K562 (cell line): ENCODE measurements around the gene KATNB1.
"Not testable (repeated sequence)": the region's sequence is repeated elsewhere in the genome, so short reads cannot be mapped to it uniquely, and the experiment has no call there.

ENCODE experiments used
- KDM1A ChIP-seq, 2 experiments: fragments of 450-650 bp; IDR thresholded peaks; 2 replicates each; pipeline ENCODE4 v1.6.1; 2016; ENCODE audit warnings: mild to moderate bottlenecking in 2 of 2
- SMAD1 ChIP-seq: fragments of 150-350 bp; IDR thresholded peaks from 2 replicates; pipeline ENCODE4 v1.6.1; 2014; ENCODE audit warnings: low read length, low read depth; ENCODE audit not compliant: partially characterized antibody
- TF ChIP-seq, protein P1 (sequence below), 3 experiments: IDR thresholded peaks in 2 of 3; conservative IDR thresholded peaks in 1 of 3; 2 replicates each; pipeline ENCODE4 v1.5.1; 2011 to 2012; ENCODE audit warnings: low read length in 3 of 3, mild to moderate bottlenecking in 3 of 3, control low read depth in 2 of 3, improper control_type of control experiment in 1 of 3, inconsistent platforms in 1 of 3, low read depth in 1 of 3, mixed read lengths in 1 of 3, moderate library complexity in 1 of 3; ENCODE audit not compliant: insufficient read depth in 2 of 3

DNA sequence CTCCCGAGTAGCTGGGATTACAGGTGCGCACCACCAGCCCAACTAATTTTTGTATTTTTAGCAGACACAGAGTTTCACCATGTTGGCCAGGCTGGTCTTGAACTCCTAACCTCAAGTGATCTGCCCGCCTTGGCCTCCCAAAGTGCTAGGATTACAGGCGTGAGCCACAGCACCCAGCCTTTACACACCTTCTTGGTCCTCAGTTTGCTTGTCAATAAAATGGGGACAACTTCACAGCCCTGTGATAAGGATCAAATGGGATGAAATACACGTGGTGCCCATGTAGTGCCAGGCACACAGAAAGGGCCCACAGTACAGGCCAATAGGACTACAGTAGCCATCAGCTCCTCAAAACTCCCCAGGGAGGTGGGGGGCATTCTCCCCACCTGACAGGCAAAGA is 60.4 kb downstream of the KATNB1 start:
- not testable (repeated sequence) for TF ChIP-seq SMAD1
- TF ChIP-seq KDM1A (IDR thresholded peaks at IDR 0.05) = peak; percentile 19 to 54; a peak in 1 of 4 replicates
- TF ChIP-seq, protein P1, sequence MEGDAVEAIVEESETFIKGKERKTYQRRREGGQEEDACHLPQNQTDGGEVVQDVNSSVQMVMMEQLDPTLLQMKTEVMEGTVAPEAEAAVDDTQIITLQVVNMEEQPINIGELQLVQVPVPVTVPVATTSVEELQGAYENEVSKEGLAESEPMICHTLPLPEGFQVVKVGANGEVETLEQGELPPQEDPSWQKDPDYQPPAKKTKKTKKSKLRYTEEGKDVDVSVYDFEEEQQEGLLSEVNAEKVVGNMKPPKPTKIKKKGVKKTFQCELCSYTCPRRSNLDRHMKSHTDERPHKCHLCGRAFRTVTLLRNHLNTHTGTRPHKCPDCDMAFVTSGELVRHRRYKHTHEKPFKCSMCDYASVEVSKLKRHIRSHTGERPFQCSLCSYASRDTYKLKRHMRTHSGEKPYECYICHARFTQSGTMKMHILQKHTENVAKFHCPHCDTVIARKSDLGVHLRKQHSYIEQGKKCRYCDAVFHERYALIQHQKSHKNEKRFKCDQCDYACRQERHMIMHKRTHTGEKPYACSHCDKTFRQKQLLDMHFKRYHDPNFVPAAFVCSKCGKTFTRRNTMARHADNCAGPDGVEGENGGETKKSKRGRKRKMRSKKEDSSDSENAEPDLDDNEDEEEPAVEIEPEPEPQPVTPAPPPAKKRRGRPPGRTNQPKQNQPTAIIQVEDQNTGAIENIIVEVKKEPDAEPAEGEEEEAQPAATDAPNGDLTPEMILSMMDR (IDR thresholded peaks at IDR 0.05 in 2 of 3, conservative IDR thresholded peaks at IDR 0.05 in 1 of 3; ENCODE audit: insufficient read depth in 2 of 3, low read depth in 1 of 3, low read length in 3 of 3) = not testable (repeated sequence)
